GM12874 (cell line): ENCODE results near the gene PLA2G4F.

Experiments
- TF ChIP-seq, protein P1 (sequence below): IDR thresholded peaks from 2 replicates; pipeline ENCODE4 v1.5.1; 2011; ENCODE audit warnings: low read depth, mild to moderate bottlenecking, control low read depth, low read length, moderate library complexity; ENCODE audit not compliant: insufficient read depth

Gene PLA2G4F

DNA sequence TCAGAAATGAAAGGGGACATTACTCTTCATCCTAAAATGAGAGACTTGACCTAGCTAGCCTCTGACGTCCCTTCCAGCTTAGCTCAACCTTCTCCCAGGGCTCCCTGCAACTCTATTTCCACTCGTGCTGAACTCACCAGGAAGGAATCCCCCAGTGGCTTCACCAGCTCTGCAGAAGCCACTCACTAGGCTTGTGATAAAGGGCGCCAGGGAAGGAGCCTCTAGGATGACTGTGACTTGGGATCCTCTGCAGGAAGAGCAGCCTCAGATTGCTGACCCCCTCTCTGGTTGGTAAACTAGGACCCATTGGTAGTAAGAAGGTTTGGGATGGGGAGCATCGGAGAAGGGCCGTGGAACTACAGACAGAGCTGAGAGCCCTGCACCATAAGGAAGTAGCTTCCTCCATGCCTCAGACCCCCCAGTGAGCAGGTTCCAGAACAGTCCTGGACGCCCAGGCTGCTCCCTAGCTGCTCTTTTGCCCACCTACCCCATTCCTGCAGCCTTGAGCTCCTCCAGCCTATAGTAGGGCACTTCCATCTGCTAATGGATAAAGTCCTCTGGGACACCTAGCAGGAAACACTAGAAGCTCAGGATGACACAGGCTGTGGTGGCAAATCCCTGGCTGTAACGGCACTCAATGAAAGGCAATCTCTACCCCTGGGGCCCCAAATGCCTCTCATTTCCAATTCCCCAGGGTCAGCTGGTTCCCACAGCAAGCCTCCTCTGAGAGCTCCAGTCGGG is 26.0 kb downstream of the PLA2G4F start:
- TF ChIP-seq, protein P1, sequence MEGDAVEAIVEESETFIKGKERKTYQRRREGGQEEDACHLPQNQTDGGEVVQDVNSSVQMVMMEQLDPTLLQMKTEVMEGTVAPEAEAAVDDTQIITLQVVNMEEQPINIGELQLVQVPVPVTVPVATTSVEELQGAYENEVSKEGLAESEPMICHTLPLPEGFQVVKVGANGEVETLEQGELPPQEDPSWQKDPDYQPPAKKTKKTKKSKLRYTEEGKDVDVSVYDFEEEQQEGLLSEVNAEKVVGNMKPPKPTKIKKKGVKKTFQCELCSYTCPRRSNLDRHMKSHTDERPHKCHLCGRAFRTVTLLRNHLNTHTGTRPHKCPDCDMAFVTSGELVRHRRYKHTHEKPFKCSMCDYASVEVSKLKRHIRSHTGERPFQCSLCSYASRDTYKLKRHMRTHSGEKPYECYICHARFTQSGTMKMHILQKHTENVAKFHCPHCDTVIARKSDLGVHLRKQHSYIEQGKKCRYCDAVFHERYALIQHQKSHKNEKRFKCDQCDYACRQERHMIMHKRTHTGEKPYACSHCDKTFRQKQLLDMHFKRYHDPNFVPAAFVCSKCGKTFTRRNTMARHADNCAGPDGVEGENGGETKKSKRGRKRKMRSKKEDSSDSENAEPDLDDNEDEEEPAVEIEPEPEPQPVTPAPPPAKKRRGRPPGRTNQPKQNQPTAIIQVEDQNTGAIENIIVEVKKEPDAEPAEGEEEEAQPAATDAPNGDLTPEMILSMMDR = no peak

GRCh38 chr15:42129364-42129763 is 27.1 kb downstream of the PLA2G4F start:
- TF ChIP-seq, protein P1 = no peak

DNA sequence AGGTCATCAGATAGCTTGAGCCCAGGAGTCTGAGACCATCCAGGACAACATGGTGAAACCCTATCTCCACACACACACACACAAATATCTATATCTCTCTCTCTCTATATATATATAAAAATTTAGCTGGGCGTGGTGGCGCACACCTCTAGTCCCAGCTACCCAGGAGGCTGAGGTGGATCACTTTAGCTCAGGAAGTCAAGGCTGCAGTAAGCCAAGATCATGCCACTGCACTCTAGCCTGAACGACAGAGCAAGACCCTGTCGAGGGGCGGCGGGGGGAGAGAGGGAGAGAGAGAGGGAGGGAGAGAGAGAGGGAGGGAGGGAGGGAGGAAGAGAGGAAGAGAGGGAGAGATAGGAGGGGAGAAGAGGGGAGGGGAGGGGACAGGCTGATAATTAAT is 28.0 kb downstream of the PLA2G4F start:
- TF ChIP-seq, protein P1 = no peak

GRCh38 chr15:42123546-42123945 is 32.9 kb downstream of the PLA2G4F start:
- TF ChIP-seq, protein P1 = no peak

DNA sequence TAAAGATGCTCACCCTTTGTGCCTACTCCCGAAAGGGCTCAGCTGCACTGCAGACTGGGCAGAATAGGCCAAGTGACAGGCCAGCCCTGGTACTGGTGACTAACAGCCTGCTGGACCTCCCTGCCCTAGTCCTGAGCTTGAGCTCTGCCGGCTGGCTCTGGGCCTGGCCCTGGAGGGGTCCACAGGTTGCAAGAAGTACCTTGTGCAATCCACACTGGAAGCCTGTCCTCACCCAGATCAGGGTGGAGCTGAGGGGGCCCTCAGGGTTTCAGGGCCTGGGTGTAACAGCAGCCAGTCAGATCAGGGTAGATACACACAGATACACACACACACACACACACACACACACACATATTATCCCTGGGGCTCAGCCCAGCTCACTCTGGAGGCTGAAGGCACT is 34.8 kb downstream of the PLA2G4F start:
- TF ChIP-seq, protein P1 = no peak

DNA sequence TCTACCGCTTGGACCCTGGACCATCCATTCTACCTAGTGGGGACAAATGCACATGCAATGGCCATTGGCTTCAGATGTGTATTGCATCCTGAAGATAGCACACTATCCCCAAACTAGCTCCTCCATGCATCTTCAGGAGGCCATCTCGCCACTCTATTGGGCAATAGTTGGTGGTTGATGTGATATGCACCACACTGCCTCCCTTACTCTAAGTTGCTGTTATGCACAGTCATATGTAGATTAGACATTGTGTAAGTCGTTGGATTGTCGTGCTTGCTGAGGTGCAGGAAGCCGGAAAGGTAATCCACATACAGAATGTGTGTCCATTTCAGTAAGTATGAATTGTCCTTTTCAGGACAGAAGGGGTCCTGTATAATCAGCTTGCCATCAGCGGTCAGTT is 35.4 kb downstream of the PLA2G4F start:
- TF ChIP-seq, protein P1 = no peak

DNA sequence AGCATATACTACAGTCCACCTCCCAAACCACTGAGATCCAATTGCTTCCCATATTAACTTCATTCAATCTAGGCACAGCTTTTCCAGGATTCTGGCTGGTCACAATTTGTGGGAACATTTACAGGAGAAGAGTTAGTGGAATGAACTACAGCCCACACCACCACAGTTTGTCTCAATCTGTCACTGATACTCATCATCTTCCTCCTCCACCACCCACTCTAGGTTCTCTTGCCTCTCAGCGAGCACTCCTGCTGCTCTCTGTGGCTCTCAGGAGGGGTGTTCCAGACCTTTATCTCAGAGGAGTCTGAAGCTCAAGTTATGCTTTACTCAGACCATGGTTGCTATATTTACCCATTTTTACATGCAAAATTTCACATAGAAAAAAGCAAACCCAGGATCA is 36.2 kb downstream of the PLA2G4F start:
- TF ChIP-seq, protein P1 = no peak

DNA sequence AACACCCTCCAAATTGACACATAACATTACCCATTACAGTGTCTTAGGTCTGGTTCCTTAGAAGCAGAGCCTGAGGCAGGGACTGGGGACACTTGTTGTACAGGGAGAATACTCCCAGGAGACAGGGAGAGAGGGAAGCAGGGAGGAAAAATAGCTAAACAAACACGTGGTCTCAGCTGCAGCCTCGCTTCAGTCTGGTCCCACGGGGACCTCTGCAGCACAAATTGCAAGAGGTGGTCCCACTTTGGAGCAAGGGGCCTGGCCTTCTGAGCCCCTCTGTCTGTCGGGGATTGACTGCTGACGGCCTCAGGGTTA is 37.0 kb downstream of the PLA2G4F start:
- TF ChIP-seq, protein P1 = no peak
